Tibial artery (tissue), 4 donors: ENCODE data around the gene CALM3.

Experiments
- DNase-seq, 2 donors: peaks; one replicate each; pipeline ENCODE4 v3.0.0-alpha.2; 2019
- H3K27ac ChIP-seq, 2 donors: fragments of 200-600 bp; sonication (generic) in 1 of 2; 1 replicate in 1 of 2; 2 replicates in 1 of 2; pipeline ENCODE4 v1.5.1; 2018 to 2019; ENCODE audit warnings: mild to moderate bottlenecking in 1 of 2
- H3K27me3 ChIP-seq, 2 donors: fragments of 200-600 bp; sonication (generic) in 1 of 2; one replicate each; pipeline versions ENCODE4 v1.5.1 to v1.6.0; 2016 to 2019
- H3K36me3 ChIP-seq, 3 donors: fragments of 200-600 bp; sonication (generic) in 2 of 3; one replicate each; pipeline ENCODE4 v1.5.1; 2016 to 2019; ENCODE audit warnings: mild to moderate bottlenecking in 2 of 3
- H3K4me1 ChIP-seq, 4 donors: fragments of 200-600 bp; sonication (generic) in 2 of 4; 1 replicate in 3 of 4; 2 replicates in 1 of 4; pipeline ENCODE4 v1.5.1; 2016 to 2019
- H3K4me3 ChIP-seq, 2 donors: fragments of 200-600 bp; sonication (generic) in 1 of 2; 1 replicate in 1 of 2; 2 replicates in 1 of 2; pipeline ENCODE4 v1.5.1; 2018 to 2019; ENCODE audit warnings: mild to moderate bottlenecking in 2 of 2
- H3K9me3 ChIP-seq, 3 donors: fragments of 200-600 bp; sonication (generic) in 1 of 3; one replicate each; pipeline ENCODE4 v1.5.1; 2016 to 2019
- CTCF ChIP-seq, 2 experiments: fragments of 200-600 bp in 1 of 2; fragments of 450-650 bp in 1 of 2; IDR thresholded peaks; one replicate each; pipeline ENCODE4 v1.5.1; 2017 to 2019; ENCODE audit warnings: antibody characterized with exemption in 2 of 2, mild to moderate bottlenecking in 1 of 2, moderate library complexity in 1 of 2
- intact Hi-C: fragments of 100-400 bp; cut with DNase I; formaldehyde crosslinking; loops from one replicate; pipeline ENCODE4 v1.15.0; 2023; ENCODE audit warnings: low total_unique reads

CALM3 gene

GRCh38 chr19:46637224-46637623 is 36.1 kb downstream of the CALM3 start:
- no peaks in the 10 kb centered on the region for H3K9me3 ChIP-seq
- intact Hi-C loops, result no loop called here
- H3K4me1 ChIP-seq, result peaks cover 0 to 44% (median 34%) of the 10 kb centered on the region in 4 donors
- no peak for TF ChIP-seq CTCF (IDR thresholded peaks at IDR 0.05)
- no peak overlapping the region for H3K4me3 ChIP-seq
- DNase-seq, result no peak
- H3K27me3 ChIP-seq, result no peaks in the 10 kb centered on the region
- no peaks in the 10 kb centered on the region for H3K36me3 ChIP-seq
- H3K27ac ChIP-seq, result peak overlapping the region in 1 of 2 donors; percentile 10

DNA sequence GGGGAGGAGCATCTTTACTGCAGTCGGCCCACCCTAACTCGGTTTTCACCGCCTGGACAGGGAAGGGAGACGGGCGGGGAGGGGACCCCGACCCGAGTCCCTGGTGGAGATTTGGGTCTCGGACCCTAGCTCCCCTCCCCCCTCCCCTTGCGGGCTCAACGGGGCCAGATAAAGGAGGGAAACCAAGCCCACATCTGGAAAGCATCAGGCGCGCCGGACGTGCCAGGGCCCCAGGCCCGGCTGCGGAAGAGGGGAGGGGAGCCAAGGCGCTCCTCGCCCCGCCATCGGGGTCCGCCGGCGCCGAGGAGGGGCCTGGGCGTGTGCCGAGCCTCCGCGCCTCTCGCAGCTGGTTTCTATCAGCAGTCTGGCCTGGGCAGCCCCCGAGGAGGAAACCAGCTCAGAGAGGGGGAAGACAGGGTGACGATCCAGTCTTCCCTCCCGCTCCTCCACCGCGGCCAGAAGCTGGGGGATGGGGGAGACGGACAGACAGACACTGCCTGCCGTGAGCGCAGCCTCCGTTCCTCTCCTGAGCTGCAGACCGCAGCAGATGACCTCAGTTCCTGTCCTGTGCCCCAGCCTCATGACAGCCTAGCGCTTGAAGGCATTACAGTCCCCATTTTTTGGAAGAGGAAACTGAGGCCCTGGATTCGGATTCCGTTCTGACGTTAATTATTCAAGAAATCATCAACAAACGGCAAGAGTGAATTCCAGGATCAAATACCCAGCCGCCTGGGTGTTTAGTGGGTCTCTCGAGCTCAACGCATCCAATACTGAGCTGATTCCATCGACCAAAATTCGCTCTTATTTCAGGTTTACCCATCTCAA is 38.4 kb downstream of the CALM3 start:
- H3K27ac ChIP-seq, result peak overlapping the region; percentile 90 to 96
- DNase-seq, result peak in 1 of 2 donors; percentile 52
- H3K27me3 ChIP-seq, result no peaks in the 10 kb centered on the region
- intact Hi-C loops, result no loop called here
- peaks cover 0 to 51% (median 34%) of the 10 kb centered on the region in 4 donors for H3K4me1 ChIP-seq
- peak overlapping the region; percentile 56 to 85 for H3K4me3 ChIP-seq
- H3K9me3 ChIP-seq, result no peaks in the 10 kb centered on the region
- no peaks in the 10 kb centered on the region for H3K36me3 ChIP-seq
- TF ChIP-seq CTCF (IDR thresholded peaks at IDR 0.05), result no peak

DNA sequence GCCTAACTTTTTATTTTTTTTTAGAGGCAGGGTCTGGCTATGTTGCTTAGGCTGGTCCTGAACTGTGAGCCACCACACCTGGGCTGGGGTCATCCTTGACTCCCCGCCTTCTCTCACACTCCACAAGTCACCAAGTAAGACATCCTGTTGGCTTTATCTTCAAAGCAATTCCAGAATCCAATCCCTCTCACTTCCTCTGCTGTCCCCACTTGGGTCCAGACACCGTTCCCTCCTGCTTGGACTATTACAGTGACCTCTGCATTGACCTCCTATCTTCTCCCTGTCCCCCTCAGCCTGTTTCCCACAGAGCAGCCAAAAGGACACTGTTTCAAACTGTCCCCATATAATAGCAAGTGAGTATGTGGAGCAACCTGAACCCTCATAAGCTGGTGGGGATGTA is 39.5 kb downstream of the CALM3 start:
- no peak for TF ChIP-seq CTCF (IDR thresholded peaks at IDR 0.05)
- peak overlapping the region; percentile 90 to 96 for H3K27ac ChIP-seq
- H3K9me3 ChIP-seq, result no peaks in the 10 kb centered on the region
- DNase-seq, result no peak
- no peaks in the 10 kb centered on the region for H3K36me3 ChIP-seq
- no peak overlapping the region for H3K4me3 ChIP-seq
- H3K4me1 ChIP-seq, result peaks cover 7 to 55% (median 37%) of the 10 kb centered on the region in 4 donors
- intact Hi-C loops, result no loop called here
- H3K27me3 ChIP-seq, result no peaks in the 10 kb centered on the region

GRCh38 chr19:46644720-46645119 is 43.6 kb downstream of the CALM3 start:
- Histone ChIP-seq H3K4me1 (peaks cover 7 to 57% (median 23%) of the 10 kb centered on the region in 4 donors), H3K36me3 (peaks cover 11 to 16% (median 12%) of the 10 kb centered on the region in 3 donors), H3K4me3 (no peak overlapping the region), H3K27me3 (no peaks in the 10 kb centered on the region), H3K27ac (peak overlapping the region; percentile 69 to 78), H3K9me3 (peaks cover 0 to 5% (median 0%) of the 10 kb centered on the region in 3 donors)
- TF ChIP-seq CTCF (IDR thresholded peaks at IDR 0.05), result no peak
- intact Hi-C loops, result no loop called here
- DNase-seq, result peak in 1 of 2 donors; percentile 79

- peaks cover 14 to 20% (median 16%) of the 10 kb centered on the region in 3 donors for H3K36me3 ChIP-seq
- no peak overlapping the region for H3K4me3 ChIP-seq
- intact Hi-C loops, result no loop called here
- H3K27ac ChIP-seq, result peak overlapping the region; percentile 69 to 78
- H3K27me3 ChIP-seq, result no peaks in the 10 kb centered on the region
- peaks cover 7 to 44% (median 19%) of the 10 kb centered on the region in 4 donors for H3K4me1 ChIP-seq
- TF ChIP-seq CTCF (IDR thresholded peaks at IDR 0.05), result no peak
- peaks cover 0 to 5% (median 0%) of the 10 kb centered on the region in 3 donors for H3K9me3 ChIP-seq
- DNase-seq, result no peak
These were observed 45.3 kb downstream of the CALM3 start for GRCh38 chr19:46646402-46646801.
